Embryonic facial prominence (tissue), 1 donor: ENCODE measurements around the gene LIPH.
A peak's percentile ranks its signal among the peaks of the same experiment; 100 is the strongest.

Experiments
- DNase-seq: peaks from one replicate; pipeline ENCODE4 v3.0.0-alpha.2; 2016; ENCODE audit errors: extremely low spot score

Gene LIPH

GRCh38 chr3:185540695-185541094 lies 11.7 kb downstream of the LIPH start:
- DNase-seq, result no peak

DNA sequence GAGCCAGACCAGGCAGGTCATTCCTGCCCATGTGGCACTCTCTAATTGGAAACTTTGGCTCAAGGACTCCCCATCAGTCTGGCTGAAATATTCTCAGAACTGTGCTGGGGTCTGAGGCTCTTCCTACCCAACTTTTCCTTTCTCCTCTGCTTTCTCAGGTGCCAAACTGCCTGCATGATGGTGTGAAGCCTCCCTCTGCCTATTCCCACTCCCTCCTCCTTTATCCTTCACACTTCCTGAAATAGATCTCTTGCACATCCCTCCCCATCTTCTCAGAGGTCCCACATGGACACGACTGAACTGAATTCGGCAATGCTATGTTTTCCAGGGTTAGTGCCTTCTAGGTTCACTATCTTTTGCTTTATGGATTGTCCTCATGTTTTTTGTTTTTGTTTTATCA lies 12.5 kb downstream of the LIPH start:
- DNase-seq, result no peak

DNA sequence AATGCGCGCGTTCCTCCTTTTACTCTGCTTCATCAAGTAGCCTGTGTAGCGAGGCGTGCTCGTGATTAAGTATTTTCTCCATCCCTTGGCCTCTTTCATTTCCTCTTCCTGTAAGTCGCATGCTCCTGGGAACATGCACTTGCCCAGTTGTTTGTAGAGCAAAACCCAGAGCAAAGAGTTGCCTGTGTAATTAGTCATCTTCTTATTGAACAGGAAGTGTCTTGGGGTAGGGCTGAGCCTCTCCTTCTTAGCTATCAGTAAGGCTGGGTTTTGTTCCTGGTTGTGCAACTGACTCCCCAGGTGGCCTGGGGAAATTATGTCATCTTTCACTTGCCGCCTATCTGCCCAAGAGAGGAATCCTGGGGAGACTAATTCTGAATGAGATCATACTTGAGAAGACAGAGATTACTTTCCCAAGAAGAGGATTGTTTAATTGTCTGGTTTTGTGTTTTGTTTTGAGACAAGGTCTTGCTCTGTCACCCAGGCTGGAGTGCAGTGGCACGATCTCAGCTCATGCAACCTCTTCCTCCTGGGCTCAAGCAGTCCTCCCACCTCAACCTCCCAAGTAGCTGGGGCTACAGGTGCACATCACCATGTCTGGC lies 14.9 kb downstream of the LIPH start:
- DNase-seq, result no peak

- no peak for DNase-seq
Observed at GRCh38 chr3:185534511-185534910, 17.9 kb downstream of the LIPH start.

DNA sequence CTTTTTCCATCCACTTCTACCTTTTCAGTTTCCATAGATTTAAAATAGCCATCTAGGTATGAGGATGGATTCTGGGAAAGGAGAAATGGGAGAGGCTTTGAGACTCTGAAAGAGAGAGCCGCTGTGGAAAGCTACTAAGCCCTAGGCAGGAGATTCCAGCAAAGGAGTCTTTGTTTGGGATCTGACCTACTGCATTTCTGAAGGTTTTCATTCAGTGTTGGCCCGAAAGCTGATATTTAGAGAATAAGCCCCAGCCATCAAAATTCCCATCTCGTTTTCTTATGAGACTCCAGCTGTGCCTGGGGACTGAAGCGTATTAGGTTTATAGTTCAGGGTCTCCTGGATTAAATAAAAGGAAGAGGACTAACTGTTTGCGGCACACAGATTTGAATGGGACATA lies 19.5 kb downstream of the LIPH start:
- DNase-seq, result no peak

GRCh38 chr3:185530856-185531255 lies 21.5 kb downstream of the LIPH start:
- DNase-seq, result no peak

DNA sequence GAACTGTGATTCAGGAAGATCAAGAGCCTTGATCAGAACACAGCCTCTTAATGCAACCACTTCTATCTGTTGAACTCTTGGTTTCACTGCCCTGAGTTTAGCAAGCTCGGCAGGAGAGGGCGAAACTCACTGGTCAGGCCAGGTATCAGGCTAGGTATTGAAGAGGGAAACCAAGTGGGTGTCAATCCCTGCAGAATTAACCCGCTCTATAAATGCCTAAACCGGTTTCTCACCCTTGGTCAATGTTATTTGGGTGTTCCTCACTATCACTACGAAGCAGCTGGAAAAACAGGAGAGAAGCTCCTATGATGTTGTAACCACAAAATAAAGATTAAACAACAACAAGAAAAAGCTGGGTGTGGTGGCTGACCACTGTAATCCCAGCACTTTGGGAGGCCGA lies 23.9 kb downstream of the LIPH start:
- DNase-seq, result no peak

GRCh38 chr3:185527364-185527763 lies 25.0 kb downstream of the LIPH start:
- DNase-seq, result no peak

DNA sequence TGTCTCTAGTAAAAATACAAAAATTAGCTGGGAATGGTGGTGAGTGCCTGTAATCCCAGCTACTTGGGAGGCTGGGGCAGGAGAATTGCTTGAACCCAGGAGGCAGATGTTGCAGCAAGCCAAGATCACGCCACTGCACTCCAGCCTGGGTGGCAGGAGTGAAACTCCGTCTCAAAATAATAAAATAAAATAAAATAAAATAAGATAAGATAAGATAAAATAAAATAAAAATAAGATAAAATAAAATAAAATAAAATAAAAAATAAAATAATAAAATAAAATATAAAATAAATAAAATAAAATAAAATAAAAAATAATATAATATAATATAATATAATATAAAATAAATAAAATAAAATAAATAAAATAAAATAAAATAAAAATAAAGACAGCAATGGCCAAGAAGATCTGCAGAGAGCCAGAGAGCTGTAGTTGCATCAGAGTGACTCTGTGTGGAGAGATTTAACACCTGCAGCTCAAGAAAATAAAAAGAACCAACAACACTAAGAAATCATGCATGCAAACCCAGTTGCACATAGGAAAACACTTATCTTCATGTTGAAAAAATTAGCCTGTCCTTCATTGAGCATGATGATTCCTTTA lies 25.9 kb downstream of the LIPH start:
- DNase-seq, result no peak

GRCh38 chr3:185521349-185522138 lies 30.8 kb downstream of the LIPH start:
- DNase-seq, result no peak

GRCh38 chr3:185519021-185519420 lies 33.4 kb downstream of the LIPH start:
- no peak for DNase-seq

GRCh38 chr3:185517387-185518130 lies 34.8 kb downstream of the LIPH start:
- DNase-seq, result no peak

DNA sequence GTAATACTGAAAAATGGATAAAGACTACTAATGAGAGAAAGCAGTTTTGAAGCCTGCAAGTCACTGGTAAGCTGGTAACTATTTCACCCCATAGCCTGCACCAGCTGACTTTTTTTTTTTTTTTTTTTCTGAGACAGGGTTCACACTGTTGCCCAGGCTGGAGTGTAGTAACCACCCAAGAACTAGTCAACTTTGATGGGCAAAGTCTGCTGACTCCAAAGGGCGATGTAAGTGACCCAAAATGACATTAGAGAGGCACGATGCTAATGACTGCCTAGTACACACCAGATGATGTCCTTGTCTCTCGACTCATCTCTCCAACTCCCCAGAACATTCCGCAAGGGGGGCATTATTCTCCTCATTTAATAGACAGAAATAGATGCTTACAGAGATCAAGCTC lies 40.7 kb downstream of the LIPH start:
- no peak for DNase-seq

DNA sequence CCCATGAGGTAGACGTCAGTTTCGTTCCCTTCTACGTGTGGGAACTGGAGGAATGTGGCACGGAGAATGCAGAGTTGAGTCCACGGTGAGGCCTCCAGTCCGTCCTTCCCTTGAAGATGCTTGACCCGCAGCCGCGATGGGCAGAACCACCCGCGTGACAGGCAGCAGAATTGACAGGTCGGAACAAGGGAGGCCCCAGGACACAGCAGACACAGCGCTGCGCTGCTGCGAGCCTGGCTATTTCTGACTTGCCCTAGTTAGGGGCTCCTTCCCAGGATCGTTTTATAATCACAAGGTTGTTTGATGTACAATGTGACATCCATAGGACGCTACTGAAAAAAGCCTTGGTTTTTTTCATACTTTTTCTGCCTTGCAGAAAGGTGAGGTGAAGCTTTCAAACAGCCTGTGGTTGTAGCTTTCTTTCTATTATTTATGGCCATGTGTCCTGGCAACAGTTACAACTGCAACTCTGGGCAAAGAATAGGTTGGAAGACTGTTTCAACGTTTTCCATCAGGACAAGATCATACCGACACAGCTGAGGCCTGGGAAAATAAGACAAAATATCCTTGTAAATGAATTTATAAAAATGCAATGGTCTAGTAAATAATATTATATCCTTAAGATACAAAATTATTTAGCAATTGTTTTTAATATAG lies 43.9 kb downstream of the LIPH start:
- DNase-seq, result no peak

- DNase-seq, result no peak
Observed at GRCh38 chr3:185507883-185508282, 44.5 kb downstream of the LIPH start.

GRCh38 chr3:185504636-185505035 lies 47.8 kb downstream of the LIPH start:
- no peak for DNase-seq

DNA sequence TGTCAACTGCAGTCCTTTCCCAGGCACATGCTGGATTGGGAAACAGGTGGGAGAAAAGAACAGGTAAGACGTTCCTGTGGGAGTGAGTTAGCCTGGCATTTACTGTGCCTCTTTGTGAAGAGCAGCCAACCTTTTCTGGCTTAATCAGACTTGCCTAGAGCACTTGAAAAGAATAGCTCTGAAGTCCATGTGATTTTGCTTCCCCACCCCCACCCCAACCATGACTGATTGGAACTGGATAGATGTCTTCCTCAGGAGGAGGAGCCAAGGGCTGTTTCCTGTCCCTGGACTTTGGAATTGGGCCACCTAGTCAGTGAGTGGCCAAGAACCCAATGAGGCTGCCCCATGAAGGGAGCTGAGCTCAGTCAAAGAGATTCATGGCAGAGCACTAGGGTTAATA lies 48.9 kb downstream of the LIPH start:
- no peak for DNase-seq

GRCh38 chr3:185502987-185503386 lies 49.4 kb downstream of the LIPH start:
- DNase-seq, result no peak

DNA sequence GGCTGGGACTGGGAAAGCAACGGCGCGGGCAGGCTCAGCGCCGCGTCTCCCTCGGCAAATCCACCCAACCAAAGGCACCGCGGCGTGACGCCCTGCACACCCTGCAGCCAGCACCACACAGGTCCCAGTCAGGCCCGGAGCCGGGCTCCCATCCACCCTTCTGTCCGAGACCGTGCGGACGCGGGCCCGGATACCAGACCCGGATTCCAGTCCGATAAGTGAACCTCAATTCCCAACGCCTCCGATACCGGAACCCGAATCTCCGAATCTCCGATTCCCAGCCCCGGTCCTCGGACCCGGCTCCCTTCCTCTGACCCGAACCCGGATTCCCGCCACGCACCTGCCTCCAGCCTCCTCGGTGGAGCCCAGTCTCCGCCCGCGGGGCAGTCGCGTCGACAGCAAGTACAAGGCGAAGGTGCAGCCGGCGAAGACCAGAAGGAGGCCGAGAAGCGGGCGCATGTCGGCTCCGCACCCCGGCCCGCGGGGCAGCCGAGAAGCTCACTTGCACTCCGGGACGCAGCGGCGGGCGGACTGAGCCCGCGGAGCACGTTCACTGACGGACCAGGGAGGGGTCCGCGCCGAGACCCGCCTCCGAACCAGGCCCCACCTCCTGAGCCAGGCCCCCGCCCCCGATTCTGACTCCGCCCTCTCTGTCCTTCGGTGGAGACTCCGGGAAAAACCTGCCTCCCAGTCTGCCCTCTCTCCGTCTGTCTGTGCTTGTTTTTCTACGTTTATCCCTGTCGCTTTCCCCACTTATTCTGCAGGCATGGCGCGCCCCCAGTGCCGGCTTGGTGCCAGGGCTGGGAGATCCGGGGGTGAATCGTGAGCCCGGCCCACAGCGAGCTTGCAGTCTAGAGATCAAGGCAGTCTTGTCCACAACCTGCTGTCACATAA lies 53.6 kb downstream of the LIPH start, which contains the start of gene TMEM41A:
Gene TMEM41A (minus strand): TSS at position 533 of the 894 bp plus-strand sequence. CDS start 74 bp downstream, at position 459.
- DNase-seq, result peak; percentile 82

DNA sequence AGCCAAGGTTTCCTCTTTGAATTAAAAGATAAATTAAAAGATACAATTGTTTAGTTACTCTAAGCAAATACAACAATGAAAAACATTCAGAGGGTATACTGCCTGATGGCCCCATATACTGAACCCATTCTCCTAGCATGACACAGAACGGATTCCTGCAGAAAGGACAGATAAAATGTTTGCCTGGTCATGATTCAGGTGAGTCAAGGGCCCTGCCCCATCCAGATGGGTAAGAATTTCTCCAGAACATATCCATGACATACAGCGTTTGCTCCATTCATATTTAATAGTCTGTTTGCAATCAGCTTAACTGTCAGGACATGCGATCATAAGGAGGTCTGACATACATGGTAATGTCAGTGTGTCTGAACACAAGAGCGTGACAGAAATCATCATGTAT lies 62.1 kb downstream of the LIPH start:
- DNase-seq, result no peak

- no peak for DNase-seq
Observed at GRCh38 chr3:185489462-185489861, 62.9 kb downstream of the LIPH start.
